GM13977 (cell line): ENCODE measurements around the gene ARFGAP1.

Experiments
- DNase-seq: peaks from one replicate; pipeline ENCODE4 v3.0.0; 2012; ENCODE audit warnings: low spot score
- CTCF ChIP-seq: IDR thresholded peaks from 2 replicates; pipeline ENCODE4 v1.5.1; 2012; ENCODE audit warnings: mild to moderate bottlenecking, control low read depth; ENCODE audit not compliant: insufficient read depth; ENCODE audit errors: extremely low read depth, missing control alignments
- in situ Hi-C: fragments of 300-500 bp; cut with MboI; formaldehyde crosslinking; loops from one replicate; pipeline ENCODE4 v1.12.0; 2022; ENCODE audit warnings: low sequenced_read_pairs, low pct_unique_long_range_greater_than_20kb, mixed read lengths, inconsistent platforms; ENCODE audit not compliant: unreplicated experiment

ARFGAP1 gene

GRCh38 chr20:63272105-63273058 is at the start of gene ARFGAP1:
TSS of gene ARFGAP1 (plus strand) at chr20:63272813. CDS start at chr20:63275581, 2,768 bp downstream.
- TF ChIP-seq CTCF, result no peak
- in situ Hi-C loops, result no loop called here
- peak; percentile 99 for DNase-seq

GRCh38 chr20:63223121-63223825 is 49.3 kb upstream of the ARFGAP1 start:
- in situ Hi-C loops, result no loop called here
- DNase-seq, result peak; percentile 74
- TF ChIP-seq CTCF, result peak; percentile 85

- in situ Hi-C loops, result no loop called here
- no peak for DNase-seq
- no peak for TF ChIP-seq CTCF
These were observed 48.8 kb upstream of the ARFGAP1 start for GRCh38 chr20:63223826-63224207.

GRCh38 chr20:63224412-63225081 is 48.1 kb upstream of the ARFGAP1 start:
- DNase-seq, result no peak
- no peak for TF ChIP-seq CTCF
- in situ Hi-C loops, result loop anchor here (25.0 kb wide), 1 partner anchor 113 kb away; no protein-coding TSS in a partner anchor

GRCh38 chr20:63225082-63225454 is 47.5 kb upstream of the ARFGAP1 start:
- in situ Hi-C loops, result loop anchor here (25.0 kb wide), 1 partner anchor 112 kb away; no protein-coding TSS in a partner anchor
- no peak for DNase-seq
- TF ChIP-seq CTCF, result no peak
